ENCODE data around the gene ITGB7. TPM values are rescaled to one million over a fixed set of nuclear protein-coding genes. Genes with fewer than 3 reads are reported as not detected.

ITGB7 gene
- total and polyA plus RNA-seq, 2 donors (not counting 3 experiments of a cell fraction or from before 2014, with no cell fraction given): 0.17 TPM; not detected in 1

DNA sequence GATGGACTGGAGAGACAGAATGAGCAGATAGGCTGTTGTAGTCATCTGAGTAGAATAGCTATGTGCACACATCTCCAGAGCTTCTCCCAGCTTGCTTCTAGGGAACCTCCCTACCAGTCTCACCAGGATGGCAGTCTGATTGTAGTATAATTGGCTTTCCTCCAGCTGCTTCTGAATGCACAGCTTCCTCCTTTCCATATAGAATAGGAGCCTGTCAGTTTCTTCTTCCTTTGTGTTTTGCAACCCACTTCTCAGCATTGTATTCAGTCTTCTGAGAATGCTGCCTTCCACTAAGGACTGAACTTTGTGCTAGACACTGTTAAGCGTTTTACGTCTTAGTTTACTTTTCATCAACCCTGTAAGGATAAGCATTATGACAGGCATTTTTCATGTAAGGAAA lies 24.1 kb downstream of the ITGB7 start:
- ChIA-PET POLR2A (no interaction called here), CTCF (interaction anchor here (1.2 to 5.6 kb wide), 4 partner anchors 15 to 116 kb away, joined by 3 to 36 read pairs (median 32); no protein-coding TSS in a partner anchor)
- Histone ChIP-seq H3K4me1 (ENCODE audit: control insufficient read depth, extremely low read depth, insufficient read depth, low read length) (peaks cover 22% of the 10 kb centered on the region), H3K79me2 (ENCODE audit: control insufficient read depth, insufficient read depth, low read length) (peaks cover 20% of the 10 kb centered on the region), H3K9me1 (replicated peaks; ENCODE audit: control insufficient read depth, extremely low read depth, insufficient read depth, low read length) (no peaks in the 10 kb centered on the region), H3K27ac (ENCODE audit: insufficient read depth, low read depth, low read length) (no peak overlapping the region), H3K27me3 (ENCODE audit: control insufficient read depth in 2 of 2, insufficient read depth in 2 of 2, low read length in 2 of 2) (no peaks in the 10 kb centered on the region), H4K20me1 (replicated peaks; ENCODE audit: control insufficient read depth, extremely low read depth, insufficient read depth, low read length) (no peaks in the 10 kb centered on the region), H3K4me2 (ENCODE audit: insufficient read depth, low read length) (peak overlapping the region; percentile 13), H3K36me3 (ENCODE audit: control insufficient read depth in 2 of 2, extremely low read depth in 1 of 2, insufficient read depth in 2 of 2, low read length in 2 of 2) (peaks cover 25 to 27% of the 10 kb centered on the region in 2 experiments), H3K9me3 (replicated peaks; ENCODE audit: control insufficient read depth, insufficient read depth, low read length) (no peaks in the 10 kb centered on the region), H3K9ac (replicated peaks; ENCODE audit: extremely low read depth, insufficient read depth, low read length) (no peak overlapping the region), H2AFZ (ENCODE audit: low read depth, low read length) (no peak overlapping the region), H3K4me3 (replicated peaks in 1 of 3; ENCODE audit: insufficient read depth in 1 of 3, low read depth in 1 of 3, low read length in 3 of 3) (no peak overlapping the region)
- BruUV-seq (replicated peaks): no TSS peak
- dilution Hi-C loops (cut with MboI; ENCODE audit: extremely low pct_ligation_motif_present, low sequenced_read_pairs): loop anchor here (10.0 kb wide), 1 partner anchor 48 kb away; no protein-coding TSS in a partner anchor
- intact Hi-C loops (cut with micrococcal nuclease): no loop called here
- TF ChIP-seq, protein P1, sequence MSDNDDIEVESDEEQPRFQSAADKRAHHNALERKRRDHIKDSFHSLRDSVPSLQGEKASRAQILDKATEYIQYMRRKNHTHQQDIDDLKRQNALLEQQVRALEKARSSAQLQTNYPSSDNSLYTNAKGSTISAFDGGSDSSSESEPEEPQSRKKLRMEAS (IDR thresholded peaks at IDR 0.05; ENCODE audit: insufficient read depth, insufficient read length): no peak
- TF ChIP-seq MYC (IDR thresholded peaks at IDR 0.05; ENCODE audit: low read depth, low read length): no peak
- TF ChIP-seq POLR2AphosphoS5 (IDR thresholded peaks at IDR 0.05; ENCODE audit: insufficient read depth, low read depth, low read length): no peak
- TF ChIP-seq POLR2A (IDR thresholded peaks at IDR 0.05; ENCODE audit: low read depth, low read length): peak; percentile 27
- DNase-seq (ENCODE audit: low read depth, low spot score) (peak; percentile 26), FAIRE-seq (peak; percentile 15)

DNA sequence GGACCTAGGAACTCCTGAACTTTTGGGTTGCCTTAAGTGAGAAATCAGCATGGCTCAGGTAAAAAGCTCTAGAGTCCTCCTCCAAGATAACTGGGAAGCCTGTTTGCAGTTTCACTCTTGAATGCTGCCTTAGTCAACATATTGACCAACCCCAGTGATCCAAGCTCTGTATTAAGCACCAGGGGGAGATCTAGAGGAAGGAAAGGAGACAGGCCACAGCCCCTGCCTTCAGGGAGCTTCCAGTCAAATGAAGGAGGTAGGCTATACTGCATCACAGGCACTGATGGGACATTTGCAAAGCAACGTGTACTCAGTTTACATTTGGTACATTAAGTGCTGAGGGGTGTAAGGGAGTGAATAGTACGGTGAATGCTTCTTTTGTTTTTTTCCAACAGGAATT lies 25.1 kb downstream of the ITGB7 start:
- Histone ChIP-seq H4K20me1 (replicated peaks; ENCODE audit: control insufficient read depth, extremely low read depth, insufficient read depth, low read length) (no peaks in the 10 kb centered on the region), H3K4me2 (ENCODE audit: insufficient read depth, low read length) (peak overlapping the region; percentile 74), H3K4me3 (replicated peaks in 1 of 3; ENCODE audit: insufficient read depth in 1 of 3, low read depth in 1 of 3, low read length in 3 of 3) (peak overlapping the region in 1 of 3 experiments; percentile 73), H3K4me1 (ENCODE audit: control insufficient read depth, extremely low read depth, insufficient read depth, low read length) (peaks cover 22% of the 10 kb centered on the region), H3K36me3 (ENCODE audit: control insufficient read depth in 2 of 2, extremely low read depth in 1 of 2, insufficient read depth in 2 of 2, low read length in 2 of 2) (peaks cover 17 to 20% of the 10 kb centered on the region in 2 experiments), H3K79me2 (ENCODE audit: control insufficient read depth, insufficient read depth, low read length) (peaks cover 20% of the 10 kb centered on the region), H3K9me1 (replicated peaks; ENCODE audit: control insufficient read depth, extremely low read depth, insufficient read depth, low read length) (no peaks in the 10 kb centered on the region), H2AFZ (ENCODE audit: low read depth, low read length) (no peak overlapping the region), H3K9me3 (replicated peaks; ENCODE audit: control insufficient read depth, insufficient read depth, low read length) (no peaks in the 10 kb centered on the region), H3K27ac (ENCODE audit: insufficient read depth, low read depth, low read length) (no peak overlapping the region), H3K9ac (replicated peaks; ENCODE audit: extremely low read depth, insufficient read depth, low read length) (no peak overlapping the region), H3K27me3 (ENCODE audit: control insufficient read depth in 2 of 2, insufficient read depth in 2 of 2, low read length in 2 of 2) (no peaks in the 10 kb centered on the region)
- intact Hi-C loops (cut with micrococcal nuclease) (loop anchor here (2.0 kb wide), 2 partner anchors 23 to 103 kb away; partner anchors contain the start of gene SPRYD3), dilution Hi-C loops (cut with MboI; ENCODE audit: extremely low pct_ligation_motif_present, low sequenced_read_pairs) (loop anchor here (10.0 kb wide), 1 partner anchor 47 kb away; no protein-coding TSS in a partner anchor)
- ChIA-PET CTCF (interaction anchor here (1.2 to 5.6 kb wide), 6 partner anchors 8 to 115 kb away, joined by 3 to 36 read pairs (median 24); no protein-coding TSS in a partner anchor), POLR2A (no interaction called here)
- DNase-seq (ENCODE audit: low read depth, low spot score) (no peak), FAIRE-seq (no peak)
- TF ChIP-seq, protein P2, sequence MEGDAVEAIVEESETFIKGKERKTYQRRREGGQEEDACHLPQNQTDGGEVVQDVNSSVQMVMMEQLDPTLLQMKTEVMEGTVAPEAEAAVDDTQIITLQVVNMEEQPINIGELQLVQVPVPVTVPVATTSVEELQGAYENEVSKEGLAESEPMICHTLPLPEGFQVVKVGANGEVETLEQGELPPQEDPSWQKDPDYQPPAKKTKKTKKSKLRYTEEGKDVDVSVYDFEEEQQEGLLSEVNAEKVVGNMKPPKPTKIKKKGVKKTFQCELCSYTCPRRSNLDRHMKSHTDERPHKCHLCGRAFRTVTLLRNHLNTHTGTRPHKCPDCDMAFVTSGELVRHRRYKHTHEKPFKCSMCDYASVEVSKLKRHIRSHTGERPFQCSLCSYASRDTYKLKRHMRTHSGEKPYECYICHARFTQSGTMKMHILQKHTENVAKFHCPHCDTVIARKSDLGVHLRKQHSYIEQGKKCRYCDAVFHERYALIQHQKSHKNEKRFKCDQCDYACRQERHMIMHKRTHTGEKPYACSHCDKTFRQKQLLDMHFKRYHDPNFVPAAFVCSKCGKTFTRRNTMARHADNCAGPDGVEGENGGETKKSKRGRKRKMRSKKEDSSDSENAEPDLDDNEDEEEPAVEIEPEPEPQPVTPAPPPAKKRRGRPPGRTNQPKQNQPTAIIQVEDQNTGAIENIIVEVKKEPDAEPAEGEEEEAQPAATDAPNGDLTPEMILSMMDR (IDR thresholded peaks at IDR 0.05; ENCODE audit: extremely low read depth in 1 of 2, insufficient read depth in 1 of 2, low read depth in 1 of 2, low read length in 2 of 2): no peak
- no peak for TF ChIP-seq EZH2 (IDR thresholded peaks at IDR 0.05; ENCODE audit: borderline replicate concordance, low read depth, low read length, severe bottlenecking)
- no peak for TF ChIP-seq GATA2 (IDR thresholded peaks at IDR 0.05; ENCODE audit: insufficient read depth, insufficient read length, low read depth, low read length)
- no peak for TF ChIP-seq FOS (IDR thresholded peaks at IDR 0.05; ENCODE audit: borderline replicate concordance, insufficient read depth, low read length)
- TF ChIP-seq JUN (IDR thresholded peaks at IDR 0.05; ENCODE audit: borderline replicate concordance, insufficient read depth, insufficient read length, low read depth): no peak
- TF ChIP-seq POLR2AphosphoS5 (IDR thresholded peaks at IDR 0.05; ENCODE audit: insufficient read depth, low read depth, low read length): no peak
- TF ChIP-seq, protein P1 (IDR thresholded peaks at IDR 0.05; ENCODE audit: insufficient read depth, insufficient read length): no peak
- TF ChIP-seq POLR2A (IDR thresholded peaks at IDR 0.05; ENCODE audit: low read depth, low read length): no peak
- TF ChIP-seq MYC (IDR thresholded peaks at IDR 0.05; ENCODE audit: low read depth, low read length): no peak
- BruUV-seq (replicated peaks): no TSS peak

Measured in endothelial cell of umbilical vein (primary cell).